WTC11 (cell line): ENCODE results near the gene RELB. TPM values are rescaled to one million over a fixed set of nuclear protein-coding genes. Genes with fewer than 3 reads are reported as not detected.

ENCODE experiments used
- ATAC-seq: fragments of 200-7000 bp; cut with Tn5 transposase; 2 replicates; pipeline ENCODE4 v1.10.0; 2021; ENCODE audit warnings: mild to moderate bottlenecking, moderate library complexity
- CTCF ChIA-PET: fragments of 300-600 bp; sonication (Branson Sonifier 250); formaldehyde crosslinking; loops from one replicate; lab custom pipeline; 2021; ENCODE audit warnings: antibody characterized with exemption; lab: Charles Lee
- POLR2A ChIA-PET: fragments of 350-600 bp; sonication (Branson Sonifier 250); formaldehyde crosslinking; loops from one replicate; lab custom pipeline; 2021; ENCODE audit warnings: antibody characterized with exemption; lab: Charles Lee
- DNase-seq: peaks from one replicate; pipeline ENCODE4 v3.0.0; 2021; ENCODE audit warnings: low spot score
- H3K27ac Mint-ChIP-seq: 2 replicates; pipeline ENCODE4 v1.8.0; 2021; ENCODE audit warnings: mixed read lengths
- H3K27me3 Mint-ChIP-seq: 2 replicates; pipeline ENCODE4 v1.8.0; 2021; ENCODE audit warnings: low read depth, mild to moderate bottlenecking, moderate library complexity, mixed read lengths
- H3K36me3 Mint-ChIP-seq: 2 replicates; pipeline ENCODE4 v1.8.0; 2021; ENCODE audit warnings: mixed read lengths
- H3K4me1 Mint-ChIP-seq: 2 replicates; pipeline ENCODE4 v1.8.0; 2022; ENCODE audit warnings: mixed read lengths
- H3K4me3 Mint-ChIP-seq: 2 replicates; pipeline ENCODE4 v1.8.0; 2021; ENCODE audit warnings: mild to moderate bottlenecking, moderate library complexity, mixed read lengths
- H3K9me3 Mint-ChIP-seq: 2 replicates; pipeline ENCODE4 v1.8.0; 2021; ENCODE audit warnings: mixed read lengths
- AFF4 ChIP-seq: sonication (generic); formaldehyde crosslinking; IDR thresholded peaks from 2 replicates; pipeline ENCODE4 v1.8.1; 2023; ENCODE audit warnings: mild to moderate bottlenecking, missing genetic modification reagents, borderline replicate concordance
- AR ChIP-seq: fragments of 250-450 bp; sonication (Bioruptor Pico); IDR thresholded peaks from 2 replicates; pipeline ENCODE4 v1.9.0; 2021; ENCODE audit warnings: mild to moderate bottlenecking
- ARID4B ChIP-seq: sonication (generic); formaldehyde crosslinking; IDR thresholded peaks from 2 replicates; pipeline ENCODE4 v1.8.0; 2023; ENCODE audit warnings: missing genetic modification reagents, mild to moderate bottlenecking, borderline replicate concordance
- ELF4 ChIP-seq: sonication (generic); formaldehyde crosslinking; IDR thresholded peaks from 2 replicates; pipeline ENCODE4 v1.8.1; 2022; ENCODE audit warnings: low read depth, mild to moderate bottlenecking, moderate library complexity, missing genetic modification reagents
- MYBL2 ChIP-seq: sonication (generic); formaldehyde crosslinking; IDR thresholded peaks from 2 replicates; pipeline ENCODE4 v1.8.1; 2023; ENCODE audit warnings: mild to moderate bottlenecking, moderate library complexity, missing genetic modification reagents
- NR1H2 ChIP-seq: sonication (generic); formaldehyde crosslinking; IDR thresholded peaks from 2 replicates; pipeline ENCODE4 v1.9.0; 2021; ENCODE audit warnings: mild to moderate bottlenecking, moderate library complexity, missing genetic modification reagents
- OVOL2 ChIP-seq: fragments of 250-450 bp; sonication (Bioruptor Pico); IDR thresholded peaks from 2 replicates; pipeline ENCODE4 v1.9.0; 2021; ENCODE audit warnings: mild to moderate bottlenecking, borderline replicate concordance
- total RNA-seq: library from RNA; stranded (reverse); gene quantifications from 3 replicates; pipeline ENCODE4 v1.2.3, GENCODE V29; 2021
- TF ChIP-seq, protein P1 (sequence below): fragments of 250-450 bp; sonication (Bioruptor Pico); conservative IDR thresholded peaks from 2 replicates; pipeline ENCODE4 v1.9.0; 2021; ENCODE audit warnings: mild to moderate bottlenecking
- TF ChIP-seq, protein P2 (sequence below): sonication (generic); formaldehyde crosslinking; IDR thresholded peaks from 2 replicates; pipeline ENCODE4 v1.8.0; 2022; ENCODE audit warnings: mild to moderate bottlenecking, missing genetic modification reagents
- TF ChIP-seq, protein P3 (sequence below): sonication (generic); formaldehyde crosslinking; IDR thresholded peaks from 2 replicates; pipeline ENCODE4 v1.8.1; 2022; ENCODE audit warnings: missing genetic modification reagents, borderline replicate concordance
- TF ChIP-seq, protein P4 (sequence below): sonication (generic); formaldehyde crosslinking; IDR thresholded peaks from 2 replicates; pipeline ENCODE4 v1.8.1; 2023; ENCODE audit warnings: mild to moderate bottlenecking, missing genetic modification reagents

RELB gene
- total RNA-seq, 1 experiment from 2014 or later: 8.9 TPM

- TF ChIP-seq ARID4B (CRISPR knock-in tag) (no peak), MYBL2 (no peak)
These were observed 58.1 kb downstream of the RELB start (continued) for GRCh38 chr19:45059258-45059965.

GRCh38 chr19:45061965-45062364 is 60.7 kb downstream of the RELB start:
- no peak for ATAC-seq
- no peak overlapping the region for H3K4me3 Mint-ChIP-seq
- peaks cover 3% of the 10 kb centered on the region; the same call in 1 of the 2 replicates for H3K4me1 Mint-ChIP-seq
- H3K27me3 Mint-ChIP-seq: no peaks in the 10 kb centered on the region
- peaks cover 53% of the 10 kb centered on the region for H3K36me3 Mint-ChIP-seq
- no peaks in the 10 kb centered on the region for H3K9me3 Mint-ChIP-seq
- no peak overlapping the region for H3K27ac Mint-ChIP-seq
- CTCF ChIA-PET: no interaction called here
- TF ChIP-seq AFF4 (CRISPR knock-in tag) (no peak), AR (CRISPR knock-in tag) (no peak), OVOL2 (no peak), NR1H2 (CRISPR knock-in tag) (no peak), ELF4 (CRISPR knock-in tag) (no peak)
- TF ChIP-seq, protein P1, sequence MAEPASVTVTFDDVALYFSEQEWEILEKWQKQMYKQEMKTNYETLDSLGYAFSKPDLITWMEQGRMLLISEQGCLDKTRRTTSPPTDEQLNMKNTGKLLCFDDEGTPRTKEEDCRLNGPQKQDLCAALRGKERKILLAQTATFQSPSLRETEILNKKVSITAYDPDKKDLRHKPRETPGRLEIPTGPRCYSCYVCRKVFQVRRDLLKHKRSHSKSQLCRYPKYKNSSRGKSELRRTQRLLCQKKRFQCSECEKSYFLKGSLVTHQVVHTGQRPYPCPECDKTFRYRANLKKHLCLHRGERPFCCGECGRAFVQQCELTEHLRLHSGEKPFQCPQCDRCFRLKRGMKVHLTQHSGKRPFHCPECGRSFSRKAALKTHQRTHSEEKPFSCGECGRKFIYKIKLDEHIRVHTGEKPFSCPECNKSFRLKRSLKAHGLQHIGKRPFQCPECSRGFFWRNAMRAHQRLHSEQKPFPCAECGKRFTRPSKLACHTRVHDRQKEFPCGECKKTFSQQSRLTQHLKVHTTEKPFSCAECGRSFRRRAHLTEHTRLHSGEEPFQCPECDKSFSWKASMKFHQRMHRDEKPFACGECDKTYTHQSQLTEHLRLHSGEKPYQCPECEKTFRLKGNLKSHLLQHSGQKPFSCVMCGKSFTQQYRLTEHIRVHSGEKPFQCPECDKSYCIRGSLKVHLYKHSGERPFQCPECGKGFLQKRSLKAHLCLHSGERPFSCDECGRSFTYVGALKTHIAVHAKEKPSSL (CRISPR knock-in tag): no peak
- TF ChIP-seq, protein P2, sequence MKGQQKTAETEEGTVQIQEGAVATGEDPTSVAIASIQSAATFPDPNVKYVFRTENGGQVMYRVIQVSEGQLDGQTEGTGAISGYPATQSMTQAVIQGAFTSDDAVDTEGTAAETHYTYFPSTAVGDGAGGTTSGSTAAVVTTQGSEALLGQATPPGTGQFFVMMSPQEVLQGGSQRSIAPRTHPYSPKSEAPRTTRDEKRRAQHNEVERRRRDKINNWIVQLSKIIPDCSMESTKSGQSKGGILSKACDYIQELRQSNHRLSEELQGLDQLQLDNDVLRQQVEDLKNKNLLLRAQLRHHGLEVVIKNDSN: no peak
- TF ChIP-seq, protein P3, sequence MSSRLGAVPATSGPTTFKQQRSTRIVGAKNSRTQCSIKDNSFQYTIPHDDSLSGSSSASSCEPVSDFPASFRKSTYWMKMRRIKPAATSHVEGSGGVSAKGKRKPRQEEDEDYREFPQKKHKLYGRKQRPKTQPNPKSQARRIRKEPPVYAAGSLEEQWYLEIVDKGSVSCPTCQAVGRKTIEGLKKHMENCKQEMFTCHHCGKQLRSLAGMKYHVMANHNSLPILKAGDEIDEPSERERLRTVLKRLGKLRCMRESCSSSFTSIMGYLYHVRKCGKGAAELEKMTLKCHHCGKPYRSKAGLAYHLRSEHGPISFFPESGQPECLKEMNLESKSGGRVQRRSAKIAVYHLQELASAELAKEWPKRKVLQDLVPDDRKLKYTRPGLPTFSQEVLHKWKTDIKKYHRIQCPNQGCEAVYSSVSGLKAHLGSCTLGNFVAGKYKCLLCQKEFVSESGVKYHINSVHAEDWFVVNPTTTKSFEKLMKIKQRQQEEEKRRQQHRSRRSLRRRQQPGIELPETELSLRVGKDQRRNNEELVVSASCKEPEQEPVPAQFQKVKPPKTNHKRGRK (CRISPR knock-in tag): no peak
- TF ChIP-seq, protein P4, sequence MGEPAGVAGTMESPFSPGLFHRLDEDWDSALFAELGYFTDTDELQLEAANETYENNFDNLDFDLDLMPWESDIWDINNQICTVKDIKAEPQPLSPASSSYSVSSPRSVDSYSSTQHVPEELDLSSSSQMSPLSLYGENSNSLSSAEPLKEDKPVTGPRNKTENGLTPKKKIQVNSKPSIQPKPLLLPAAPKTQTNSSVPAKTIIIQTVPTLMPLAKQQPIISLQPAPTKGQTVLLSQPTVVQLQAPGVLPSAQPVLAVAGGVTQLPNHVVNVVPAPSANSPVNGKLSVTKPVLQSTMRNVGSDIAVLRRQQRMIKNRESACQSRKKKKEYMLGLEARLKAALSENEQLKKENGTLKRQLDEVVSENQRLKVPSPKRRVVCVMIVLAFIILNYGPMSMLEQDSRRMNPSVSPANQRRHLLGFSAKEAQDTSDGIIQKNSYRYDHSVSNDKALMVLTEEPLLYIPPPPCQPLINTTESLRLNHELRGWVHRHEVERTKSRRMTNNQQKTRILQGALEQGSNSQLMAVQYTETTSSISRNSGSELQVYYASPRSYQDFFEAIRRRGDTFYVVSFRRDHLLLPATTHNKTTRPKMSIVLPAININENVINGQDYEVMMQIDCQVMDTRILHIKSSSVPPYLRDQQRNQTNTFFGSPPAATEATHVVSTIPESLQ (CRISPR knock-in tag): no peak
- TF ChIP-seq, all 79 proteins: peak for 0
- DNase-seq: no peak
- POLR2A ChIA-PET: no interaction called here
